ENCODE measurements around the gene RGS4. TPM values are rescaled to one million over a fixed set of nuclear protein-coding genes. Genes with fewer than 3 reads are reported as not detected.

RGS4 gene
- total RNA-seq, 1 donor, result 63.9 TPM

- no peak for DNase-seq (ENCODE audit: low read depth)
- TF ChIP-seq CTCF (IDR thresholded peaks at IDR 0.05; ENCODE audit: insufficient read depth, low read depth, low read length), result no peak
- H3K4me3 ChIP-seq (ENCODE audit: low read depth, low read length), result no peak overlapping the region
These were observed 24.0 kb downstream of the RGS4 start for GRCh38 chr1:163093169-163093568.

- TF ChIP-seq CTCF (IDR thresholded peaks at IDR 0.05; ENCODE audit: insufficient read depth, low read depth, low read length), result no peak
- no peak overlapping the region for H3K4me3 ChIP-seq (ENCODE audit: low read depth, low read length)
These were observed 24.4 kb downstream of the RGS4 start for GRCh38 chr1:163093579-163093978.

GRCh38 chr1:163094182-163094581, 25.0 kb downstream of the RGS4 start:
- no peak overlapping the region for H3K4me3 ChIP-seq (ENCODE audit: low read depth, low read length)
- DNase-seq (ENCODE audit: low read depth), result no peak
- TF ChIP-seq CTCF (IDR thresholded peaks at IDR 0.05; ENCODE audit: insufficient read depth, low read depth, low read length), result no peak

More at GRCh38 chr1:163093579-163093978, 24.4 kb downstream of the RGS4 start:
- DNase-seq (ENCODE audit: low read depth), result no peak

GRCh38 chr1:163094589-163094988, 25.4 kb downstream of the RGS4 start:
- DNase-seq (ENCODE audit: low read depth), result no peak
- no peak for TF ChIP-seq CTCF (IDR thresholded peaks at IDR 0.05; ENCODE audit: insufficient read depth, low read depth, low read length)

GRCh38 chr1:163095213-163095612, 26.1 kb downstream of the RGS4 start:
- no peak for TF ChIP-seq CTCF (IDR thresholded peaks at IDR 0.05; ENCODE audit: insufficient read depth, low read depth, low read length)
- DNase-seq (ENCODE audit: low read depth), result no peak
- no peak overlapping the region for H3K4me3 ChIP-seq (ENCODE audit: low read depth, low read length)

More at GRCh38 chr1:163094589-163094988, 25.4 kb downstream of the RGS4 start:
- no peak overlapping the region for H3K4me3 ChIP-seq (ENCODE audit: low read depth, low read length)

GRCh38 chr1:163102590-163102989, 33.4 kb downstream of the RGS4 start:
- no peak overlapping the region for H3K4me3 ChIP-seq (ENCODE audit: low read depth, low read length)
- DNase-seq (ENCODE audit: low read depth), result no peak
- no peak for TF ChIP-seq CTCF (IDR thresholded peaks at IDR 0.05; ENCODE audit: insufficient read depth, low read depth, low read length)

GRCh38 chr1:163104385-163105099, 35.4 kb downstream of the RGS4 start:
- no peak for DNase-seq (ENCODE audit: low read depth)
- H3K4me3 ChIP-seq (ENCODE audit: low read depth, low read length), result no peak overlapping the region
- TF ChIP-seq CTCF (IDR thresholded peaks at IDR 0.05; ENCODE audit: insufficient read depth, low read depth, low read length), result no peak

Measured in fibroblast of villous mesenchyme (primary cell).